Measurements from ENCODE around the gene MREG.
"Not testable (repeated sequence)": the region's sequence is repeated elsewhere in the genome, so short reads cannot be mapped to it uniquely, and the experiment has no call there.

The MREG gene

DNA sequence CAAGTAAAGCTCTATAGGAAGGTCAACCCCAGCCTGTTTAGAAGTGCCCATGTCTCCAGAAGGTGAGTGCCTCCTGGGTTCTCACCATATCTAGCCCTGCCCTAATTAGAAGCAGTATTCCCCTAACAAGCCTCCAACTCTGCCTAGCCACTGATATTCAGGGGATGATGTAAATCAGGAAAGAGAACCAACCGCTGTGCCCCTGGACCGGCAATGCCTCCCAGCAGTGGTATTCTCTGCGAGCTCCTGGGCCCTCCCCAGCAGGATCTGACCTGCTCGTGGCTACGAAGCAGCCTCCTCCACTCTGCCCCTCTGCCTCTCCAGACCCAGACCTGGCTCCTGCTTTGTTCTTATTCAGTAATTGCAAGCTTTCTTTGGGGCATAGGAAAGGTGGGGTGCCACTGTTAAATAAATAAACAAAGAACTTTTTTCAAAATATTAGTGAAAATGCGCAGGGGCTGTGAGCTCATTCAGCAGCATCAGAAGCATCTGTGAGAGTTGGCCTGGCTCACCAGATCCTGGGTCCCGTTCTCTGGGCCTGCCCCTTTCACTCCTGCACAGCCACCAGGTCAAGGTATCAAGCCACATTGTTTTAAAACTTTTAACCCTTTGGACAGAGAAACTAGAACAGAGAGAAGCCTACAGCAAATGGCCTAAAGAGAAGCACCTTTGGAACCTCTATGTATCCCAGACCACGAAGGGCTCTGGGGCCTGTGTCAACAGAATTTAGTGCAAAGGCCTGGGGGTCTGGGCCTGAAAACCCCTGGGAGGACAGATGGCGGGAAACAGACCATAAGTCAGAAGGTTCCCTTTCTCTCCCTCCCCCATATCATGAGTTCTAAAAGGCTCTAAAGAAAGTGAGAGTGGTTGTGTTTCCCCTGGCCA lies 11.9 kb downstream of the MREG start:
- no peak for DNase-seq

GRCh38 chr2:215998636-215999035 lies 14.7 kb downstream of the MREG start:
- DNase-seq: peak in 25 of 42 donors; percentile 27 to 83 (median 52)
- intact Hi-C loops (cut with DNase I): no loop called here

More for the DNA sequence above, 11.9 kb downstream of the MREG start:
- intact Hi-C loops (cut with DNase I): no loop called here

DNA sequence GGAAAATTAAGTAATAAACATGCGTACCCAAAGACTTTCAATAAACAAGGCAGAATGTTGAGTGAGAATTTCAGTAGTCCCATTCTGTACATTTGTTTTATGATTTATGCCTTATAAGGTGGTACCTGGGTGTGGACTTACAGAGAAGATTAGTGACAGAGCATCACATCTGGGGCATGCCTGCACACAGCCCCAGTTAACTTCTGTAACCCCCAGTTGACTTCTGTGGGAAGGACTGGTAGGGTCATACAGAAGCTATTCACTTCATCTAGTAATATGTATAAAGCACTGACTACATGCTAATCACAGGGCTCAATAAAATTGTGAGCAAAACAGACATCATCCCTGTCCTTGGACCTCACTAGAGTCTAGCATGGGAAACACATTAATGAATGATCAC lies 16.1 kb downstream of the MREG start:
- DNase-seq: no peak
- intact Hi-C loops (cut with DNase I): no loop called here

- intact Hi-C loops (cut with DNase I): no loop called here
- DNase-seq: no peak
Observed at GRCh38 chr2:215994911-215995310, 18.4 kb downstream of the MREG start.

GRCh38 chr2:215988556-215989207 lies 24.7 kb downstream of the MREG start:
- not testable (repeated sequence) for DNase-seq

GRCh38 chr2:215985257-215985656 lies 28.1 kb downstream of the MREG start:
- no peak for DNase-seq
- intact Hi-C loops (cut with DNase I): no loop called here

More at GRCh38 chr2:215988556-215989207, 24.7 kb downstream of the MREG start:
- intact Hi-C loops (cut with DNase I): not testable (repeated sequence)

DNA sequence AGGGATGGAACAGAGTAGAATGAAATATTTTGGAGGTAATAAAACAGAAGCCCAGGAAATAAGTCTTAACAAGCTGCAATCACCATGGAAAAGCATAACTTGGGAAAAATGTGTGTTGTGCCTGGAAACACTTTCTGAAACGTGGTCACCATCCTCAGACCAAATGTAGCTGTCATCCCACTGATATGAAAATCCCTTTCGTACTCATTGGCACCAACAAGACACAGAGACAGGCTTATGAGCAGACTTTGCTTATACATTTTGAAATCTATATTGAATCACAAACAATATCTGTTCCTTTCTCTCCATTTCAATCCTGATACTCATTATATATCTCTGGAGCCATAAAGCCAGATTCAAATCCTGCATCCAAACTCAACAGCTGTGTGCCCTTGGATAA lies 28.7 kb downstream of the MREG start:
- intact Hi-C loops (cut with DNase I): no loop called here
- DNase-seq: no peak

DNA sequence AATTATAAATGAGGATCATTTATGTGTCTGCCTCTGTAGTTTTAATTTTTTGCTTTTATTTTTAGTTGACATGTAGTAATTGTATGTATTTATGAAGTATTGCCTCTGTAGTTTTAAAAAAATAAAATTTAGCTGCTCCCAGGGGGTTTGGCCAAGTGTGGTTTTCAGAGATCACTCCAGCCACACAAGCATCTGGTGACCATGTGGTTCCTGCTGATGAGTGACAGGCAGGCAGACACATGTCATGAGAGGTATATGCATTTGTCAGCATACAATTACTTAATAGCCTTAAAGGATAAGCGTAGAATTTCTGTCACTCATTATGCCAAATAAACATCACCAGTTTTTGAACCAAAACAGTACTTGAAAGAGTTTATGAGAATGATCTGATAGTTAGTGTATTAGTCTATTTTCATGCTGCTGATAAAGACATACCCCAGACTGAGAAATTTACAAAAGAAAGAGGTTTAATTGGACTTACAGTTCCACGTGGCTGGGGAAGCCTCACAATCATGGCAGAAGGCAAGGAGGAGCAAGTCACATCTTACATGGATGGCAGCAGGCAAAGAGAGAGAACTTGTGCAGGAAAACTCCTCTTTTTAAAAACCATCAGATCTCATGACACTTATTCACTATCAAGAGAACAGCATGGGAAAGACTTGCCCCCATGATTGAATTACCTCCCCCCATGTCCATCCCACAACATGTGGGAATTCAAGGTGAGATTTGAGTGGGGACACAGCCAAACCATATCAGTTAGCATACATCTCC lies 29.6 kb downstream of the MREG start:
- DNase-seq: no peak
- intact Hi-C loops (cut with DNase I): no loop called here

DNA sequence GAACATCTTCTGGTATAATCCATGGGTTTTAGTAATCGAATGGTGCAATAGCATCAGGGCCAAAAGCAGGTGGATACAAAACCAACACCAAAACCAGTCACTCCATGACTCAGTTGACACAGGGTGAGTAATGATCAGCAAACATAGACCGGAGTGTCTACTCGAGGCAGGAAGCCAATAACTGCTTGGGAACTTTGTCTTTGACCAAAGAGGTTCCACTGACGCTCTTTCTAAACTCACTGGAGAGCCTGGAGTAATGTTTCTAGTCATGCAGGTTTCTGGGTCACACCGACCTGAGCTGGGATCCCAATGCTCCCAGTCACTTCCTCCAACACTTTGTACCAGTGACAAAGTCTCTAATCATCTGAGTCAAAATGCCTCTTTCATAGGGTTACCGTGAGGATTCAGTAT lies 30.9 kb downstream of the MREG start:
- DNase-seq: no peak
- intact Hi-C loops (cut with DNase I): no loop called here

GRCh38 chr2:215981115-215981514 lies 32.2 kb downstream of the MREG start:
- intact Hi-C loops (cut with DNase I): no loop called here
- no peak for DNase-seq

DNA sequence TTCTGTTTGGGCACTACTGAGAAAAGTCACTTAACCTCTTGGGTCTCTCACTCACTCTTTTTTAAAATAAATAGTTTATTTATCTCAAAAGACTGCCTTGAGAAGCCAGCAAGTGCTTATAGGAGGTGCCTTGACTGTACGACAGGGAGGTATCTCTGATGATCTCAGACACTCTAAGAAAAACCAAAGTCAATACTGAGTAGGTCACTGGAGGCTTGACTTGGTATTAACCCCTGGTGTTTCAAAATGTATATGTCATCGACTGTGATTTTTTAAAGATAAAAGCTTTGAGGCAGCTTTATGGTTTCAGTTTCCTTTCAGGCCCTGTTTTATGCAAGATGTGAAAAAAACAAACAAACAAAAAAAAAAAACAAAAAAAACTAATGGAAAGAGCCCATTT lies 33.7 kb downstream of the MREG start:
- intact Hi-C loops (cut with DNase I): no loop called here
- no peak for DNase-seq

DNA sequence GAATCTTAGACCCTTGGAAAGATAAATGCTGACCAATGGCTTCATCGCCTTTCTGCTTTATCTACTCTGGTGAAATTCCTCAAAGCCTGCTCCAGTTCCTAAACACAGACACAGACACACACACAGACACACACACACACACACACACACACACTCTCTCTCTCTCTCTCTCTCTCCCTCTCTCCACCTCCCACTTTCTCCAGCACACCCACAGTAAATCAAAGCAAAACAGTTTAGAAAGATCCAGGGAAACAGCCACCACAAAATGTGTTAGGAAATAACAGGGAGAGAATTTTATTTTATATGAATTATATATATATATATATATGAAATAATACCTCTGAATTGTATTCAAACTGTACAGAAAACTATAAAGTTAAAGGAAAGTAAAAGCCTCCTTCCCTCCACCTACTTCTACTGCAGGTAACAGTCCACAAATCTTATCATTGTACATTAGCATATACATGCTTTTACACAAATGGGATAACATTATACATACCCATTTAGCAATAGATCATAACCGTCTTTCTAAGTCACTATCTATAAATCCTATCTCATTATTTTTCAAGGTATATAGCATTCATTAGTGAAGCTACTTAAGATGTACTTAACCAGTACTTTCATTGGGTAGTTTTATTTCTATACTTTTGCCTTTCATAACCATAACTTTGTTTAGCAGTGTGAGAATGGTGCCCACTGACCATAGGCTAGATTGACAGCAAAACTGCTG lies 38.5 kb downstream of the MREG start:
- intact Hi-C loops (cut with DNase I): no loop called here
- DNase-seq: no peak

DNA sequence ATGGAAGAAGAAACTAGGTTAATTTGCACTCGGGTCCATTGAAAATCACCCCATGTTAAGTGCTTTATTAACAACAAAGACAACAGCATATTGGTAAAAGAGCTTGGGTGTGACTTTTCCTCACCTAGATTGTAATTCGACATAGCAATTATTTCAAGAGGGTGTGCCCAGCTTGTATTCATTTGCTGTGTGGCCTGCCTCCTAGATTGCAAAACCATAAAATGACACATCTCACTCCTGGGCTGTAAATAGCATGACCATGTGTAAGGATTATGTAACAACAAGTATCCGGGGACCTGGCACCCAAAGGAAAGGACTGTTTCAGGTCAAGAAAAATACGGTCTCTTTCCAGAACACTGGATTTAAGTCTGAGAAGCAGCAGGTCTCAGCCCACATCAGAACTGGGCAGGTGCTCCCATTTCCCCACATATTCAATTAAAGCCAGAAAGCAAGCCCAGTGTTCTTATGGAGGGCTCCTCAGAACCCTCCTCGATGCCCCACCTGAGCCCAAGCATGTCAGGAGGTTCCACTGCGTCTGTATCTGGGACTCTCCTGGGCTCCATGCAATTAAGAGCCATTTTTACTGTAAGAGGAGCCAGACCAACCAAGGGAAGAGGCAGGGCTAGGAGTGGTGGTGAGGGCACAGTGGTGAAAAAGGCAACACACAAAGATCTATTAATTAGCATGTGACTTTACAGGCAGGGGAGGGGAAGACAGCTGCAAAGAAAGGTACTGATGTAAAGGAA lies 39.2 kb downstream of the MREG start:
- no peak for DNase-seq
- intact Hi-C loops (cut with DNase I): no loop called here

DNA sequence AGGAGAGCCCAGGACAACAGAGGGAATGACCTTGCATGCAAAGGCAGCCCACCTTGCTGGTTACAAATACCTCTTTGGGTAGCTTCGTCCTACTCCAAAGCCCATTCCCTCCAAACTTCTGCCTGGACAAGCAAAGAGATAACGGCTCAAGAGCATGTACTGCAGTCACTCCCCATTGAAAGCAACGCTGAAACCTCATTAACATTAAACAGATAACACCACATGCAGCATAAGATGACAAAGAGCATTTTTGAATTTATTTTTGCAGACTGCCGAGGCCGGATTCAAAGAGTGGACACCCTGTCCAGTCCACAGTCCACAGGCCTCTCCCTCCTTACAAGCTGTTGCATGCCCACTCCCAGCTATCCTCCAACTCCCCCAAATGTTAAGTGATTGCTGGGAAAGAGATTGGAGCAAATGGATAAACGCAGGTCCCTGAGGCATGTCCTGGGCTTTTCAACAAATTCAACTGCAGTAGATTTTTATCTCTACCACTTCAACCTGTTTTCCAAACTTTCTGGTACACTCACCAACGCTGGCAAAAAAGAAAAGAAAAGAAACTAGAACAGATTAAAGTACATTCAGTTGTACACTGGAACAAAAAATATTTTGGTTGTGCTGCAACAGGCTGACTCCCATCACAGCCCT lies 40.1 kb downstream of the MREG start:
- intact Hi-C loops (cut with DNase I): no loop called here
- DNase-seq: no peak

GRCh38 chr2:215971671-215972070 lies 41.7 kb downstream of the MREG start:
- no peak for DNase-seq
- intact Hi-C loops (cut with DNase I): no loop called here

DNA sequence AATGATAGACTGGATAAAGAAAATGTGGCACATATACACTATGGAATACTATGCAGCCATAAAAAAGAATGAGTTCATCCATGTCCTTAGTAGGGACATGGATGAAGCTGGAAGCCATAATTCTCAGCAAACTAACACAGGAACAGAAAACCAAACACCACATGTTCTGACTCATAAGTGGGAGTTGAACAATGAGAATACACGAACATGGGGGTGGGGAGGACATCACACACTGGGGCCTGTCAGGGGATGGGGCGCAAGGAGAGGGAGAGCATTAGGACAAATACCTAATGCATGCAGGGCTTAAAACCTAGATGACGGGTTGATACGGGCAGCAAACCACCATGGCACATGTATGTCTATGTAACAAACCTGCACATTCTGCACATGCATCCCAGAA lies 42.5 kb downstream of the MREG start:
- DNase-seq; intact Hi-C loops (cut with DNase I): not testable (repeated sequence)

DNA sequence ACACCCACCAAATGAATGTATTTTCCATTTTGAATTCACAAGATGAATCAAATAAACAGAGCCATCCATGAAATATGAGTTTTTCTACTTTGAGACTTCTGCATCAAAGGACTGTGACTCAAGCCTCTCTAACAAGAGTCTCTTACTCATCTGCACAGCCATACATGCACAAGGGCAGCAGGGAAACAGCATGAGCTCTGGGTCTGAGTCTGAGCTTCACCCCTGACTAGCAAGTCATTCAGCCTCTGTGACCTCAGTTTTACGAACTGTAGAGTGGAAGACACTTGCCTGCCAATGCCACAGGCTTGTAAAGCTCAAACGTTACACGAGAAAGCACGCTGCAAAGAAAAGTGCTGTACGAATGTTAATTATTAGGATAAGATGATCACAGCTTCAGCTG lies 42.9 kb downstream of the MREG start:
- intact Hi-C loops (cut with DNase I): no loop called here
- DNase-seq: no peak

All from head of caudate nucleus (tissue), 42 donors.